Adrenal gland (tissue), 12 donors: Measurements from ENCODE around the gene STAT3. TPM values are rescaled to one million over a fixed set of nuclear protein-coding genes. Genes with fewer than 3 reads are reported as not detected.
A peak's percentile ranks its signal among the peaks of the same experiment; 100 is the strongest.
"Not testable (repeated sequence)": the region's sequence is repeated elsewhere in the genome, so short reads cannot be mapped to it uniquely, and the experiment has no call there.

Experiments
- DNase-seq, 7 donors: peaks; one replicate each; pipeline ENCODE4 v3.0.0-alpha.2; 2019 to 2020
- H3K27ac ChIP-seq, 5 donors: fragments of 200-600 bp; sonication (generic) in 4 of 5; 1 replicate in 3 of 5; 2 replicates in 2 of 5; pipeline versions ENCODE4 v1.5.1 to v1.8.0; 2016 to 2020; ENCODE audit warnings: mild to moderate bottlenecking in 1 of 5
- H3K27me3 ChIP-seq: fragments of 200-600 bp; 2 replicates; pipeline ENCODE4 v1.8.0; 2021
- H3K36me3 ChIP-seq, 2 donors: fragments of 200-600 bp; replicated peaks in 1 of 2; 1 replicate in 1 of 2; 2 replicates in 1 of 2; pipeline versions ENCODE4 v1.5.1 to v1.8.0; 2018 to 2022
- H3K4me1 ChIP-seq, 2 donors: fragments of 200-600 bp; replicated peaks in 1 of 2; 1 replicate in 1 of 2; 2 replicates in 1 of 2; pipeline versions ENCODE4 v1.5.1 to v1.8.0; 2018 to 2021
- H3K4me3 ChIP-seq, 4 donors: fragments of 200-600 bp; sonication (generic) in 3 of 4; one replicate each; pipeline ENCODE4 v1.5.1; 2016 to 2018
- H3K9me3 ChIP-seq, 3 donors: fragments of 200-600 bp; sonication (generic) in 1 of 3; replicated peaks in 1 of 3; 1 replicate in 2 of 3; 2 replicates in 1 of 3; pipeline versions ENCODE4 v1.5.1 to v1.8.0; 2016 to 2021
- POLR2A ChIP-seq, 2 donors: fragments of 450-650 bp; IDR thresholded peaks; one replicate each; pipeline ENCODE4 v1.6.1; 2017; ENCODE audit warnings: antibody characterized with exemption in 2 of 2, mild to moderate bottlenecking in 2 of 2, moderate library complexity in 1 of 2
- WGBS, 4 donors: extraction: QIAGEN DNeasy Blood & Tissue Kit in 2 of 4; methylation state at CpG; one replicate each; pipeline versions ENCODE4 v1.1.5 to v1.1.7; 2013 to 2017; 5-methylcytosine and 5-hydroxymethylcytosine counted together
- intact Hi-C, 2 donors: fragments of 100-400 bp; cut with DNase I; formaldehyde crosslinking; loops; one replicate each; pipeline versions ENCODE4 v1.14.1 to v1.15.0; 2022 to 2023
- polyA plus RNA-seq, 3 donors: library from polyadenylated mRNA; stranded (reverse); fragments of 200-250 nt in 2 of 3; fragments of 350-450 nt in 1 of 3; fragmentation: Illumina TruSeq in 1 of 3; extraction: RNeasy Lipid Tissue Mini Kit (QIAGEN cat#74804) in 1 of 3; gene quantifications; one replicate each; pipeline ENCODE4 v1.2.3, GENCODE V29; 2013 to 2014
- total RNA-seq, 9 donors: library from RNA; depleted of rRNA in 4 of 9; stranded (reverse); fragments of >200 nt in 4 of 9; fragments of 120-200 nt in 1 of 9; fragmentation: NEBNext Ultra II Directional in 1 of 9; extraction: Animal tissue kit (Norgen Biotek cat#: 25700) in 1 of 9; gene quantifications; one replicate each; pipeline versions ENCODE4 v1.1.0 to v1.2.4, GENCODE V29; 2013 to 2023
- TF ChIP-seq, protein P1 (sequence below), 6 experiments: fragments of 450-650 bp in 4 of 6; fragments of 200-600 bp in 2 of 6; sonication (generic) in 1 of 6; IDR thresholded peaks; 1 replicate in 5 of 6; 2 replicates in 1 of 6; pipeline versions ENCODE4 v1.5.1 to v1.8.0; 2016 to 2021; ENCODE audit warnings: antibody characterized with exemption in 6 of 6, mild to moderate bottlenecking in 2 of 6, moderate library complexity in 1 of 6
- donor health status: healthy with polysubstance abuse.
- donor health status: Bipolar disorder and iron deficiency.
- donor health status: DM: yes; HTN: yes; CAD: no.
- donor health status: DM: no; HTN: no; CAD: no.
- donor health status: DM: no; HTN: no; CAD: no.
- donor health status: DM: yes; HTN: yes; CAD: no.

Gene STAT3
- total and polyA plus RNA-seq, 12 donors: 31.0 to 282 (median 160) TPM

DNA sequence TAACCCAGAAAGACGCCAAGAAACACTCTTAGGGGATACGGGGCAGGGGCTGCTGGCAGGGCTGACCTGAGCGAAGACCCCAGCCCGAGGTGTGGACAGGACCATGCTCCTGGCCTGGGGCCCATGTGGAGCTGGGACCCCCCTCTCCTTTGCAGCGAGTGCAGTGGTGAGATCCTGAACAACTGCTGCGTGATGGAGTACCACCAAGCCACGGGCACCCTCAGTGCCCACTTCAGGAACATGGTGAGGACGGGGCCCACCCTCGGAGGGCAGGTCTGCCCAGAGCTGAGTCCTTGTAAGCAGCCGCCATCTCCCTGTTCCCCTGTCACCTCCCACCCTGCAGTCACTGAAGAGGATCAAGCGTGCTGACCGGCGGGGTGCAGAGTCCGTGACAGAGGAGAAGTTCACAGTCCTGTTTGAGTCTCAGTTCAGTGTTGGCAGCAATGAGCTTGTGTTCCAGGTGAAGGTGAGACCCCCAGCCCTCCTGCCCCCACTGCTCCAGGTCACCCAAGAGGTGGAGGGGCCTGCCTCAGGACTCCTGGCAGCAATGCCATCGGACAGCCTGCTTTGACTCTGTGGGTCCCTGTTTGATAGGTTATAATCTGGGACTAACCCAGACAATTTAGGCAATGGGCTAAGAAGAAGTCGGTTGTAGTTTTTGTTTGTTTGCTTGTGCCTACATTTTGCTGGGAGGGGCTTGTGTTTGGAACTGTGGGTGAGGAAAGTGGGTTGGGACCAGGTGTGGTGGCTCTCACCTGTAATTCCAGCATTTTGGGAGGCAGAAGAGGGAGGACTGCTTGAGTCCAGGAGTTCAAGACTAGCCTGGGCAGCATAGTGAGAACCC, 83.8 kb downstream of the STAT3 start:
- 91 to 96% (median 96%) methylated on average over 5 to 16 of the region's 16 CpGs for WGBS, 4 donors
- TF ChIP-seq, protein P1, sequence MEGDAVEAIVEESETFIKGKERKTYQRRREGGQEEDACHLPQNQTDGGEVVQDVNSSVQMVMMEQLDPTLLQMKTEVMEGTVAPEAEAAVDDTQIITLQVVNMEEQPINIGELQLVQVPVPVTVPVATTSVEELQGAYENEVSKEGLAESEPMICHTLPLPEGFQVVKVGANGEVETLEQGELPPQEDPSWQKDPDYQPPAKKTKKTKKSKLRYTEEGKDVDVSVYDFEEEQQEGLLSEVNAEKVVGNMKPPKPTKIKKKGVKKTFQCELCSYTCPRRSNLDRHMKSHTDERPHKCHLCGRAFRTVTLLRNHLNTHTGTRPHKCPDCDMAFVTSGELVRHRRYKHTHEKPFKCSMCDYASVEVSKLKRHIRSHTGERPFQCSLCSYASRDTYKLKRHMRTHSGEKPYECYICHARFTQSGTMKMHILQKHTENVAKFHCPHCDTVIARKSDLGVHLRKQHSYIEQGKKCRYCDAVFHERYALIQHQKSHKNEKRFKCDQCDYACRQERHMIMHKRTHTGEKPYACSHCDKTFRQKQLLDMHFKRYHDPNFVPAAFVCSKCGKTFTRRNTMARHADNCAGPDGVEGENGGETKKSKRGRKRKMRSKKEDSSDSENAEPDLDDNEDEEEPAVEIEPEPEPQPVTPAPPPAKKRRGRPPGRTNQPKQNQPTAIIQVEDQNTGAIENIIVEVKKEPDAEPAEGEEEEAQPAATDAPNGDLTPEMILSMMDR (IDR thresholded peaks at IDR 0.05): no peak
- no peak for TF ChIP-seq POLR2A (IDR thresholded peaks at IDR 0.05)
- no peak overlapping the region for H3K4me3 ChIP-seq
- peaks cover 0 to 87% of the 10 kb centered on the region in 2 donors for H3K36me3 ChIP-seq
- no peaks in the 10 kb centered on the region for H3K9me3 ChIP-seq
- H3K27ac ChIP-seq: peak overlapping the region in 1 of 5 donors; percentile 69
- peaks cover 11% of the 10 kb centered on the region in 2 donors for H3K4me1 ChIP-seq
- DNase-seq: no peak
- no peaks in the 10 kb centered on the region for H3K27me3 ChIP-seq
- intact Hi-C loops: loop anchor here in 1 of 2 donors (10.0 kb wide), 1 partner anchor 100 kb away; no protein-coding TSS in a partner anchor

DNA sequence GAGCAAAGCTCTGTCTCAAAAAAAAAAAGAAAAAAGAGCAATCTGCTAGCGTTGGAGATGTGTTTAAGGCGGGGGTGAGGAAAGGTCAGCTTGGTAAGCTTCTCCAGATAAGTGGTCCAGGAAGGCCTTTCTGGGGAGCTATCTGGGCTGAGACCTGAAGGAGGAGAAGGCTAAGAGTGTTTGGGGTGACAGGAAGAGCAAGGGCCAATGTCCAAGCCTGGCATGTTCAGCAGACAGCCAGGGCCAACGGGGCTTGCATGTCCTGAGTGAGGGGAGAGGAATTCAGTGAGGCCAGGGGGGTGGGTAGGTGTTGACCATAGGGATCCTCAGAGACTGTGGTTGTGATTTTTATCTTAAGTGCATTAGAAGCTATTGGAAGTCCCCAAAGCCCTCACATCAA, 84.5 kb downstream of the STAT3 start:
- peaks cover 0 to 85% of the 10 kb centered on the region in 2 donors for H3K36me3 ChIP-seq
- no peak for DNase-seq
- TF ChIP-seq, protein P1 (IDR thresholded peaks at IDR 0.05): no peak
- TF ChIP-seq POLR2A (IDR thresholded peaks at IDR 0.05): no peak
- no peaks in the 10 kb centered on the region for H3K9me3 ChIP-seq
- H3K4me1 ChIP-seq: peaks cover 11% of the 10 kb centered on the region in 2 donors
- no peaks in the 10 kb centered on the region for H3K27me3 ChIP-seq
- H3K27ac ChIP-seq: peak overlapping the region in 1 of 5 donors; percentile 2
- 82 to 90% (median 89%) methylated on average over 3 of the region's 3 CpGs for WGBS, 4 donors
- H3K4me3 ChIP-seq: no peak overlapping the region
- intact Hi-C loops: loop anchor here in 1 of 2 donors (10.0 kb wide), 1 partner anchor 99 kb away; no protein-coding TSS in a partner anchor

DNA sequence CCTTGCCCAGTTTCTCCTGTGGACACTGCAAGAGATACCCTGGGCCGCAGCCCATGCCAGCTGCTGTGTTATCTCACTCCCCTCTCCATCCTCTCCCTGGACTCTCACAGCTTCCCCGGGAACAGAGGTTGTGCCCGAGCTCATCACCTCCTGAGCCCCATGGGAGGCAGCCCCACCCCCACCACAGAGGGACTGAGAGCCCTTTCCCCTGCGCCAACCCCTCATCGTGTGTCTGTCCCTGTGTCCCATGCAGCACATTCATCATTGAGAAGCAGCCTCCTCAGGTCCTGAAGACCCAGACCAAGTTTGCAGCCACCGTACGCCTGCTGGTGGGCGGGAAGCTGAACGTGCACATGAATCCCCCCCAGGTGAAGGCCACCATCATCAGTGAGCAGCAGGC, 87.2 kb downstream of the STAT3 start:
- peaks cover 5 to 7% of the 10 kb centered on the region in 2 donors for H3K4me1 ChIP-seq
- H3K27me3 ChIP-seq: no peaks in the 10 kb centered on the region
- H3K36me3 ChIP-seq: peaks cover 0 to 75% of the 10 kb centered on the region in 2 donors
- TF ChIP-seq, protein P1 (IDR thresholded peaks at IDR 0.05): no peak
- no peak for TF ChIP-seq POLR2A (IDR thresholded peaks at IDR 0.05)
- DNase-seq: no peak
- H3K27ac ChIP-seq: no peak overlapping the region
- no peak overlapping the region for H3K4me3 ChIP-seq
- intact Hi-C loops: loop anchor here in 1 of 2 donors (10.0 kb wide), 1 partner anchor 96 kb away; no protein-coding TSS in a partner anchor
- WGBS, 4 donors: 85 to 91% (median 87%) methylated on average over 6 to 9 of the region's 9 CpGs
- H3K9me3 ChIP-seq: no peaks in the 10 kb centered on the region

DNA sequence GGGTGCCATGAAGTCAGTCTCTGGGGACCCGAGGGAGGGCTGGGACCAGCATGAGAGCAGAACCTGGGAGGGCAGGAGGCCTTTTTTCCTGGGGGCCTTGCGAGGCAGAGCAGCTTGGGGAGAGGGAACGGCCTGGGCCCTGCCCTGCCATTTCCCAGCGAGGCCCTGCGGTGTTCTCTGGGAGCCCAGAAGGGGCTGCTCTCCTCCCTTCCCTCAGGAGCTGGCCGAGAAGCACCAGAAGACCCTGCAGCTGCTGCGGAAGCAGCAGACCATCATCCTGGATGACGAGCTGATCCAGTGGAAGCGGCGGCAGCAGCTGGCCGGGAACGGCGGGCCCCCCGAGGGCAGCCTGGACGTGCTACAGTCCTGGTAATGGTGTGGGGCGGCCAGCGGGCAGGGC, 88.3 kb downstream of the STAT3 start:
- intact Hi-C loops: loop anchor here in 1 of 2 donors (10.0 kb wide), 1 partner anchor 95 kb away; no protein-coding TSS in a partner anchor
- not testable (repeated sequence) for H3K4me1 ChIP-seq, DNase-seq, H3K27me3 ChIP-seq, H3K9me3 ChIP-seq, H3K27ac ChIP-seq, H3K4me3 ChIP-seq
- peaks cover 0 to 75% of the 10 kb centered on the region in 2 donors for H3K36me3 ChIP-seq
- 100% methylated on average over 1 of the region's 17 CpGs; no CpG with 5 or more reads in 3 of the 4 donors for WGBS, 4 donors

DNA sequence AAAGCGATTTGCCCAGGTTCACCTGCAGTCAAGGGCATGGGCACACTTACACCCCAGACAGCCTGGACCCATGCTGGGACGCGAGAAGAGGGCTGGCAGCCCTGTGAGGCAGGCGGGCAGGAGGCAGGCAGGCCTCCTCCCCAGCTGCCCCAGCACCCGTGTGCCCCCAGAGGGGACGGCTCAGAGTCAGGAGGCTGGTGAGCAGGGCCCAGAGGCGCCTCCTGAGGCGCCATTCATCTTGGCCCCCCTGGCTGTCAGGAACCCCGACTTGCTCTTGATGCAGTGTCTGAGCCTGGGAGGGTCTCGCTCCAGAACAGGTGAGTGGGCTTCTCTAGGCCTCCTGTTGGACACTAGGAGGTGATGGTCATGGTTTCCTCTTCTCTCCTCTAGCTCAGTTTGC, 88.9 kb downstream of the STAT3 start:
- H3K4me1 ChIP-seq, H3K4me3 ChIP-seq, H3K27me3 ChIP-seq, DNase-seq, H3K27ac ChIP-seq, H3K9me3 ChIP-seq, intact Hi-C loops: not testable (repeated sequence)
- 92 to 100% (median 97%) methylated on average over 2 to 10 of the region's 10 CpGs for WGBS, 4 donors
- H3K36me3 ChIP-seq: peaks cover 0 to 69% of the 10 kb centered on the region in 2 donors

DNA sequence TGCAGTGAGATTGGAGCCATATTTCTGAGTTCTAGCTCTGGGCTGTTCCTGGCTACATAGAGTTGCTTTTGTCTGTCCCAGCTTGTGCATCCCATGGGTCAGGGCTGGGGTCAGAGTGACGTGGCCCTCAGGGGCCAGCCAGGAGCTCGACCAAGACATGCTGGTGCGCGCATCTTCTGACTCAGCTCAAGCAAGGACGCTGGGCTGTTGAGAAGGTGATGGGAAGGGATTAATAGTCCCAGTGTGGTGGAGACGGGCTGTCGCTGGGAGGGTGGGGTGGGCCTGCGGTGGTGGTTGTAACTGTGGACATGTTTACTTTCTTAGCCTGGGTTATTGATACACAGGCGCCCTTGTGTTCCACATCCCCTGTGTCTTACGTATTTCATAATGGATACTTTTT, 90.5 kb downstream of the STAT3 start:
- H3K4me3 ChIP-seq, intact Hi-C loops, H3K27me3 ChIP-seq, H3K9me3 ChIP-seq, H3K4me1 ChIP-seq: not testable (repeated sequence)
- Histone ChIP-seq H3K36me3 (peaks cover 0 to 69% of the 10 kb centered on the region in 2 donors), H3K27ac (peak overlapping the region in 1 of 5 donors; percentile 54)
- DNase-seq: peak in 3 of 7 donors; percentile 46 to 69 (median 63)
- 59 to 80% (median 64%) methylated on average over 2 to 9 of the region's 10 CpGs for WGBS, 4 donors
